H1 (cell line): ENCODE results near the gene ATXN2. TPM values are rescaled to one million over a fixed set of nuclear protein-coding genes. Genes with fewer than 3 reads are reported as not detected.

Source experiments
- ATF3 ChIP-seq: IDR thresholded peaks from 2 replicates; pipeline ENCODE4 v1.6.1; 2011; ENCODE audit warnings: low read depth, mild to moderate bottlenecking, low read length; ENCODE audit not compliant: insufficient read depth
- BCL11A ChIP-seq, 2 experiments: IDR thresholded peaks; one replicate each; pipeline ENCODE4 v1.6.1; 2011; ENCODE audit warnings: low read depth in 2 of 2, low read length in 2 of 2, mild to moderate bottlenecking in 2 of 2
- CTCF ChIP-seq, 3 experiments: IDR thresholded peaks; 1 replicate in 2 of 3; 2 replicates in 1 of 3; pipeline versions ENCODE4 v1.5.1 to v1.6.1; 2011; ENCODE audit warnings: low read length in 3 of 3, mild to moderate bottlenecking in 3 of 3, inconsistent platforms in 2 of 3, low read depth in 1 of 3, moderate library complexity in 1 of 3; ENCODE audit not compliant: insufficient read depth in 1 of 3; ENCODE audit errors: control extremely low read depth in 1 of 3
- E2F6 ChIP-seq: IDR thresholded peaks from 2 replicates; pipeline ENCODE4 v1.6.1; 2012; ENCODE audit warnings: inconsistent platforms
- EZH2 ChIP-seq: fragments of 200-600 bp; sonication (generic); IDR thresholded peaks from 2 replicates; pipeline ENCODE4 v1.7.1; 2012; ENCODE audit warnings: low read depth, mild to moderate bottlenecking, moderate library complexity, low read length, inconsistent platforms; ENCODE audit not compliant: severe bottlenecking
- GTF2F1 ChIP-seq: IDR thresholded peaks from 2 replicates; pipeline ENCODE4 v1.6.1; 2012; ENCODE audit warnings: low read depth, low read length, improper control_type of control experiment, borderline replicate concordance
- HDAC2 ChIP-seq, 2 experiments: fragments of 300-600 bp in 1 of 2; sonication (generic) in 1 of 2; IDR thresholded peaks; 2 replicates each; pipeline ENCODE4 v1.6.1; 2011 to 2012; ENCODE audit warnings: low read depth in 2 of 2, low read length in 2 of 2, mild to moderate bottlenecking in 2 of 2, moderate library complexity in 2 of 2, borderline replicate concordance in 1 of 2, inconsistent platforms in 1 of 2
- HDAC6 ChIP-seq: IDR thresholded peaks from one replicate; pipeline ENCODE4 v1.7.1; 2012; ENCODE audit warnings: low read depth, mild to moderate bottlenecking, inconsistent platforms, low read length, moderate library complexity
- JUN ChIP-seq: IDR thresholded peaks from 2 replicates; pipeline ENCODE4 v1.6.1; 2011; ENCODE audit warnings: low read depth, mild to moderate bottlenecking, improper control_type of control experiment, low read length
- JUND ChIP-seq: IDR thresholded peaks from 2 replicates; pipeline ENCODE4 v1.6.1; 2011; ENCODE audit warnings: mild to moderate bottlenecking, improper control_type of control experiment, low read length
- MAFK ChIP-seq: IDR thresholded peaks from 2 replicates; pipeline ENCODE4 v1.6.1; 2012; ENCODE audit warnings: low read depth, mild to moderate bottlenecking, improper control_type of control experiment, low read length
- MAX ChIP-seq: IDR thresholded peaks from 2 replicates; pipeline ENCODE4 v1.6.1; 2012; ENCODE audit warnings: inconsistent platforms
- NANOG ChIP-seq: IDR thresholded peaks from 2 replicates; pipeline ENCODE4 v1.6.1; 2011; ENCODE audit warnings: low read length, low read depth, mild to moderate bottlenecking, inconsistent platforms; ENCODE audit not compliant: insufficient read depth, poor library complexity, severe bottlenecking
- POU5F1 ChIP-seq: IDR thresholded peaks from 2 replicates; pipeline ENCODE4 v1.6.1; 2011; ENCODE audit warnings: low read depth, mild to moderate bottlenecking, low read length, moderate library complexity
- RXRA ChIP-seq: IDR thresholded peaks from 2 replicates; pipeline ENCODE4 v1.6.1; 2011; ENCODE audit warnings: low read depth, mild to moderate bottlenecking, low read length, moderate library complexity; ENCODE audit not compliant: insufficient read depth
- SAP30 ChIP-seq: fragments of 300-600 bp; sonication (generic); IDR thresholded peaks from 2 replicates; pipeline ENCODE4 v1.7.1; 2012; ENCODE audit warnings: low read length, moderate library complexity, mild to moderate bottlenecking, inconsistent platforms; ENCODE audit not compliant: insufficient read depth, insufficient replicate concordance
- SIX5 ChIP-seq: IDR thresholded peaks from 2 replicates; pipeline ENCODE4 v1.6.1; 2011; ENCODE audit warnings: mild to moderate bottlenecking, low read depth, low read length
- TEAD4 ChIP-seq: IDR thresholded peaks from 2 replicates; pipeline ENCODE4 v1.6.1; 2012; ENCODE audit warnings: low read depth, low read length, inconsistent platforms, mixed read lengths
- YY1 ChIP-seq: IDR thresholded peaks from 2 replicates; pipeline ENCODE4 v1.6.1; 2011; ENCODE audit warnings: low read depth, mild to moderate bottlenecking, low read length
- polyA plus RNA-seq, 7 experiments: library from polyadenylated mRNA; depleted of rRNA in 3 of 7; stranded (reverse) in 5 of 7; unstranded in 2 of 7; fragments of >200 nt in 5 of 7; fragments of 200-250 nt in 2 of 7; gene quantifications; 1 replicate in 5 of 7; 2 replicates in 1 of 7; 4 replicates in 1 of 7; pipeline versions ENCODE4 v1.2.1 to v1.2.3, GENCODE V29; 2011 to 2013; ENCODE audit warnings: missing spikeins in 2 of 7, mixed read lengths in 2 of 7
- total RNA-seq: library from RNA; stranded (reverse); fragmentation: NEBNext Ultra II Directional; extraction: Animal tissue kit (Norgen Biotek cat#: 25700); gene quantifications from 2 replicates; pipeline ENCODE4 v1.2.1, GENCODE V29; 2021

The ATXN2 gene
- total and polyA plus RNA-seq, 2 of the 8 experiments (the other 6 are each of a cell fraction or from before 2014, with no cell fraction given) = 46.6 to 80.7 TPM

- TF ChIP-seq POU5F1 (no peak), GTF2F1 (no peak), HDAC2 (IDR thresholded peaks at IDR 0.05; ENCODE audit: borderline replicate concordance in 1 of 2, low read depth in 2 of 2, low read length in 2 of 2) (no peak), E2F6 (0 out of 2 replicates have a peak, but pooled peaks have one; percentile 12), TEAD4 (peak; percentile 75; the same call in 1 of the 2 replicates), RXRA (no peak), JUND (no peak), BCL11A (IDR thresholded peaks at IDR 0.05; ENCODE audit: low read depth in 2 of 2, low read length in 2 of 2) (no peak), ATF3 (no peak), MAFK (no peak), SIX5 (no peak), CTCF (IDR thresholded peaks at IDR 0.05; ENCODE audit: control extremely low read depth in 1 of 3, insufficient read depth in 1 of 3, low read depth in 1 of 3, low read length in 3 of 3) (no peak), EZH2 (no peak), SAP30 (no peak), YY1 (0 out of 2 replicates have a peak, but pooled peaks have one; percentile 21), HDAC6 (no peak), NANOG (no peak), MAX (peak; percentile 6; the same call in 1 of the 2 replicates), JUN (no peak)
Measured at GRCh38 chr12:111636209-111636945, 37.3 kb upstream of the ATXN2 start (continued).
